Mucosa of stomach (tissue), 1 donor: ENCODE measurements around the gene CHD6.

ENCODE experiments used
- H3K27me3 ChIP-seq: one replicate; pipeline ENCODE4 v1.7.0; 2013; ENCODE audit warnings: mild to moderate bottlenecking, low read length; ENCODE audit not compliant: control insufficient read depth, insufficient read depth
- H3K36me3 ChIP-seq: one replicate; pipeline ENCODE4 v1.7.0; 2013; ENCODE audit warnings: low read length; ENCODE audit not compliant: control insufficient read depth, insufficient read depth
- H3K4me1 ChIP-seq: one replicate; pipeline ENCODE4 v1.7.0; 2013; ENCODE audit warnings: mild to moderate bottlenecking, low read length; ENCODE audit not compliant: control insufficient read depth, insufficient read depth
- H3K4me3 ChIP-seq: one replicate; pipeline ENCODE4 v1.7.0; 2013; ENCODE audit warnings: low read length
- H3K9ac ChIP-seq: one replicate; pipeline ENCODE4 v1.7.0; 2013; ENCODE audit warnings: mild to moderate bottlenecking, low read length, moderate library complexity
- H3K9me3 ChIP-seq: one replicate; pipeline ENCODE4 v1.7.0; 2013; ENCODE audit warnings: mild to moderate bottlenecking, low read length, moderate library complexity; ENCODE audit not compliant: control insufficient read depth
- donor health status: Pancreatic carcinoma.

The CHD6 gene

GRCh38 chr20:41462372-41463161 lies 155.6 kb downstream of the CHD6 start:
- no peaks in the 10 kb centered on the region for H3K36me3 ChIP-seq
- H3K4me3 ChIP-seq: no peak overlapping the region
- no peaks in the 10 kb centered on the region for H3K27me3 ChIP-seq
- H3K4me1 ChIP-seq: no peaks in the 10 kb centered on the region
- H3K9me3 ChIP-seq: no peaks in the 10 kb centered on the region
- no peak overlapping the region for H3K9ac ChIP-seq

GRCh38 chr20:41458761-41459160 lies 159.4 kb downstream of the CHD6 start:
- Histone ChIP-seq H3K9me3 (no peaks in the 10 kb centered on the region), H3K27me3 (no peaks in the 10 kb centered on the region), H3K4me3 (no peak overlapping the region), H3K36me3 (peaks cover 19% of the 10 kb centered on the region), H3K4me1 (no peaks in the 10 kb centered on the region), H3K9ac (no peak overlapping the region)

DNA sequence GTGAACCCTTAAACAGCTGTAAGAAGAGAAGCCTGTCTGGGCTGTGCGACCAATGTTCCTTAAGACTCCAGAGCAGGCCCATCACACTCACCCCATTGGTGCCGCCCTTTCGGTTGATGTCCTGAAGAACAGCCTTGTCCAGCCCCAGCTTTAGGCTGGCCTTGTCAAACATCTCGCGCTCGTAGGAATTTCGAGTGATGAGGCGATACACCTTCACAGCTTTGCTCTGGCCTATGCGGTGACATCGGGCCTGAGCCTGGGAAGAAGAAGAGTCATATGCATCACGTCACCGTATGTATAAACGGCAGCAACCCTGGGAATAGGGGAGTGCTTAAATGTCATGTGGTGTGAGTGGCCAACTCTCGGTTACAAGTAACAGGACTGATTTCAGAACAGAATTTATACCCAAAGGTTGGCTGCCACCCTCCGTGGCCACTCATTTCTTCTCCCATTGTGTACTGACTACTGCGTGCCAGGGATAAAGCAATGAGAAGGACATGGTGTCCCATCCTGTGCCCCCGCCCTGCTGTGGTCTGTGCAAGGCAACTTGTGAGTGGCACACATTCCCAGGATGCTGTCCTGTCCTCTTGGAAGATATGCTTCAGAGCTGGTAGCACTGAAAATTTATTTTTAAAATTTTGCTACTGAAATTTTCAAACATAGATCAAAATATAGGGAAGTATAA lies 160.9 kb downstream of the CHD6 start:
- Histone ChIP-seq H3K36me3 (peaks cover 32% of the 10 kb centered on the region), H3K4me1 (no peaks in the 10 kb centered on the region), H3K27me3 (no peaks in the 10 kb centered on the region), H3K4me3 (no peak overlapping the region), H3K9ac (no peak overlapping the region), H3K9me3 (no peaks in the 10 kb centered on the region)

GRCh38 chr20:41456351-41456750 lies 161.8 kb downstream of the CHD6 start:
- Histone ChIP-seq H3K27me3 (no peaks in the 10 kb centered on the region), H3K9me3 (no peaks in the 10 kb centered on the region), H3K4me1 (no peaks in the 10 kb centered on the region), H3K9ac (no peak overlapping the region), H3K4me3 (no peak overlapping the region), H3K36me3 (peaks cover 39% of the 10 kb centered on the region)

DNA sequence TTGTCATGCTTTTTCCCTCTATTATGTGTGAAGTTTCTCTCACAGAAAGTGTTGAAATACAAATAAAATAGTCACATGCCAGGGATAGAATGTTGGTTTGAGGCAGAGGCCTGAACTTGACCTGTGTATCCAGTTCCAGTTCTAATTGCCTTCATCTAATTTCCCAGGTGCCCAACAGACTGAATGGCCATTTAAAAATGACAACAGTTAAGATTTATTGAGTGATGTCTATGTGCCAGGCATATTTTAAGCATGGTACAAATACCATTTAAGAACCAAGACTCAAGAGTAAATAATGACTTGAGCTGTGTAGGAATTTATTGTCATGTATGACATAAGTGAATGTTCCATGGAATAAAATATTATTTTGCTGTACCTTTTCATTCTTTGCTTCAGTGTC lies 163.9 kb downstream of the CHD6 start:
- H3K9ac ChIP-seq: no peak overlapping the region
- H3K4me3 ChIP-seq: no peak overlapping the region
- peaks cover 39% of the 10 kb centered on the region for H3K36me3 ChIP-seq
- H3K9me3 ChIP-seq: no peaks in the 10 kb centered on the region
- H3K27me3 ChIP-seq: no peaks in the 10 kb centered on the region
- H3K4me1 ChIP-seq: no peaks in the 10 kb centered on the region

DNA sequence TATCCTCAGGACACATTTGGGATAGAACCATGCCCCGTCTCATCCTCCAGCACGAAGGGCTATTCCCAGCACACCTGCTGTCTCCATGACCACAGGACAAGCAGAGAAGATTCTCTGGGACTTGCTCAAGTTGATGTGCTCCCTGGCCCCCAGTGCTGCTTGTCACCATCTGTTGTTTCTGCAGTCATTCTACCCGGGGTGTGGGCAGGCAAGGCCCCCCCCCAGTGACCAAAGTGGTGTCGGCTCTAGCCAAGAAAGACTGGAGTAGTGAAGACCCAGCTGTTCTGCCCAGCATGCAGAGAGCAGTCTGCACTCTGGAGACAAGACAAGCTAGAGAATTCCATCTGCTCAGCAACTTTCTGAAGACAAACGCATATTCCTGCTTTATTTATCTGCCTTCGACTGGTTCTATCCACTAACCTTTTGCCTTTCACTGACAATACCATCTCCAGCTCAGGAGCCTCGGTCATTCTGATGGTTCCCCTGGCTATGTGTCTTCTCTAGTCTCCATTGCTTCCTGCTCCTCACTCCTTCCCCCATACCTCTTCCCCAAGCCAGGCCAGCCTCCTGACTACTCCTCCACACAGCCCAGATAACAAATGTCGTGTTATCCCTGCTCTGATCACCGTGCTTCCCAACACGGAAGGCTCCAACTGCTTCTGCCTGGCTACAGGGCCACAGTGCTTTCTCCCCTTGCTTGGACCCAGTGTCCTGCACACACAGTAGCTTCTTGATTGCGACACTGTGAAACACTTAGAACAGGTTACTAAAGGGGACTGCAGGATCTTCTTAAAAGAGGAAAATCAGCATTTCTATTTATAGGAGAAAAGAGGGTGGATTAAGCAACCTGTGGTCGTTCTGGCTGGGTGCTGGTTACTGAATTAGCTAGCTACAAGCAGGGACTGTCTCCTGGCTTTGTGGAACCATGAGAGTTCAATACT lies 164.9 kb downstream of the CHD6 start:
- no peak overlapping the region for H3K9ac ChIP-seq
- H3K36me3 ChIP-seq: peaks cover 39% of the 10 kb centered on the region
- H3K4me3 ChIP-seq: no peak overlapping the region
- no peaks in the 10 kb centered on the region for H3K4me1 ChIP-seq
- H3K27me3 ChIP-seq: no peaks in the 10 kb centered on the region
- H3K9me3 ChIP-seq: no peaks in the 10 kb centered on the region

GRCh38 chr20:41452226-41452625 lies 166.0 kb downstream of the CHD6 start:
- H3K27me3 ChIP-seq: no peaks in the 10 kb centered on the region
- H3K9me3 ChIP-seq: no peaks in the 10 kb centered on the region
- H3K4me1 ChIP-seq: no peaks in the 10 kb centered on the region
- no peak overlapping the region for H3K9ac ChIP-seq
- peaks cover 39% of the 10 kb centered on the region for H3K36me3 ChIP-seq
- no peak overlapping the region for H3K4me3 ChIP-seq

- Histone ChIP-seq H3K36me3 (peaks cover 4% of the 10 kb centered on the region), H3K4me1 (no peaks in the 10 kb centered on the region), H3K4me3 (no peak overlapping the region), H3K27me3 (no peaks in the 10 kb centered on the region), H3K9ac (no peak overlapping the region), H3K9me3 (no peaks in the 10 kb centered on the region)
These were observed 171.2 kb downstream of the CHD6 start for GRCh38 chr20:41447006-41447405.

GRCh38 chr20:41446456-41446855 lies 171.7 kb downstream of the CHD6 start:
- Histone ChIP-seq H3K4me1 (no peaks in the 10 kb centered on the region), H3K27me3 (no peaks in the 10 kb centered on the region), H3K36me3 (no peaks in the 10 kb centered on the region), H3K9ac (no peak overlapping the region), H3K9me3 (no peaks in the 10 kb centered on the region), H3K4me3 (no peak overlapping the region)

DNA sequence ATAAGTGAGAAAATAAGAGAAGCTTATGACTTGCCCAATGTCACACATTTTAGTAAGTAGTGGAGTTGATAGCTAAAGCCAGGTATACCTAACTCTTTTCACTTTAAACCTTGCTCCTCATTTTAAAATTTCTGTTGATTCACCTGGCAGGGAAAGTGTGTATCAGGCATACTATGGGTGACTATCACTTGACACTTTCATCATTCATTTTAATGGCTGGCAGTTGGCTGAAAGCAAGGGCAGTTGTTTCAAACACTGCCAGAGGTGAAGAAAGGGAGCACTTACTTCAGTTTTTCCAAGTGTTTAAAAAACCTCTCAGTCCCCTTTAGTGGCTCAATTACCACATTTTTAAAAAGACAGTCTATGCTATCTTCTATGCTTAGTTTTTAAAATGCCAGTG lies 173.4 kb downstream of the CHD6 start:
- Histone ChIP-seq H3K4me3 (no peak overlapping the region), H3K9ac (no peak overlapping the region), H3K27me3 (no peaks in the 10 kb centered on the region), H3K36me3 (no peaks in the 10 kb centered on the region), H3K9me3 (no peaks in the 10 kb centered on the region), H3K4me1 (no peaks in the 10 kb centered on the region)

DNA sequence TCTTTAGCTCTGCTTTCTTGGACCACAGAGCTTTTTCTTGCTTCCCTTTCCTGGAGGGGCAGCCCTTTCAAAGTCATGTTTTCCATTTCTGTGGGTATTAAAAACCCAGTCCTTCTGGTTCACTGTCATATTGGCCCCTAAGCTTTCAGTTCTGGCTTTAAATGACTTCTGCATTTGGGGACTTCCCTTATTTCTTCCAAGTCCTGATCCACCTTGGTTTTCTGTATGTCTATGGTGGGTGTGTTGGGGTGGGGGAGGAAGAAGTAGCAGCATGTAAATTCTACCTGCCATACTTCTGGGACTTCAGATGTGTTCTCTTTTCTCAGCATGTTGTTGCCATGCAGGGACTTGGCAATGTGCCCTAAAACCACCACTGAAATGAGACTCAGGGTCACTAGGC lies 174.5 kb downstream of the CHD6 start:
- Histone ChIP-seq H3K9me3 (no peaks in the 10 kb centered on the region), H3K27me3 (no peaks in the 10 kb centered on the region), H3K9ac (no peak overlapping the region), H3K4me3 (no peak overlapping the region), H3K4me1 (no peaks in the 10 kb centered on the region), H3K36me3 (no peaks in the 10 kb centered on the region)

- H3K36me3 ChIP-seq: no peaks in the 10 kb centered on the region
- no peaks in the 10 kb centered on the region for H3K9me3 ChIP-seq
- H3K27me3 ChIP-seq: no peaks in the 10 kb centered on the region
- H3K9ac ChIP-seq: no peak overlapping the region
- no peaks in the 10 kb centered on the region for H3K4me1 ChIP-seq
- H3K4me3 ChIP-seq: no peak overlapping the region
These were observed 177.3 kb downstream of the CHD6 start for GRCh38 chr20:41440882-41441281.
